GM18505 (cell line): ENCODE results near the gene ZNF835.
"Not testable (repeated sequence)": the region's sequence is repeated elsewhere in the genome, so short reads cannot be mapped to it uniquely, and the experiment has no call there.

ENCODE experiments used
- ATAC-seq: cut with Tn5 transposase; IDR thresholded peaks from one replicate; pipeline ENCODE4 v1.9.1; 2021; ENCODE audit not compliant: unreplicated experiment
- POLR2A ChIP-seq: IDR thresholded peaks from 4 replicates; pipeline ENCODE4 v1.6.1; 2011; ENCODE audit warnings: borderline replicate concordance; ENCODE audit not compliant: insufficient read depth, insufficient read length; ENCODE audit errors: extremely low read depth

Gene ZNF835

GRCh38 chr19:56681702-56682101 is 10.1 kb upstream of the ZNF835 start:
- TF ChIP-seq POLR2A = no peak
- no peak for ATAC-seq

- TF ChIP-seq POLR2A = no peak
- ATAC-seq = no peak
Measured at GRCh38 chr19:56678205-56678604, 6.6 kb upstream of the ZNF835 start.

GRCh38 chr19:56672610-56673009 is 1.1 kb upstream of the ZNF835 start:
- not testable (repeated sequence) for ATAC-seq

- TF ChIP-seq POLR2A = no peak
- ATAC-seq = no peak
Measured at GRCh38 chr19:56670961-56671612, 470 bp downstream of the ZNF835 start.

DNA sequence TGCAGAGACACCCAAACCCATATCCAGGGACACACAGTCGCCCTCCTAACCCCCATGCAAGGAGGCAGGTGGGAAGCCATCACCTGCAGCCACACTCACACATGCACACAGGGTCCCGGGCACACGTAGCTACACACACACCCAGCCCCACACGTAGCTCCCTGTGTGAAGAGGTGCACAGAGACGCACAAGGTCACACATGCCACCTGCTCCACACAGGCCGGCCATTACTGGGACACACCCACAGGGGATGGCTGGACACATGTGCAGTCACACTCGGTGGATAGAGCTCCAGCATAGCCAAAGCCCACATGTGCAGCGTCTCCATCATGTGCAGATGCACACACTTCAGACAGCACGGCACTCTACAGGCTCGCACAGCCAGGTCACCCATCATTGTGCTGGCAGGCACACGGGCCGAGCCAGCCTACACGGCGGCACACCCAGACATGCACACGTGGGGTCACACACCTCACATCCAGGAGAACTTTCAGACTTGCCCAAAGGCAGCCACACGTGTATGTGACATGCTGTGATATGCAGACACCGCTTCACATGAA is 1.1 kb downstream of the ZNF835 start:
- no peak for ATAC-seq
- no peak for TF ChIP-seq POLR2A

GRCh38 chr19:56668676-56669075 is 2.9 kb downstream of the ZNF835 start:
- ATAC-seq = no peak
- TF ChIP-seq POLR2A = no peak

- TF ChIP-seq POLR2A = no peak
- no peak for ATAC-seq
Measured at GRCh38 chr19:56667311-56667870, 4.2 kb downstream of the ZNF835 start.

GRCh38 chr19:56664511-56664910 is 7.0 kb downstream of the ZNF835 start:
- no peak for ATAC-seq

DNA sequence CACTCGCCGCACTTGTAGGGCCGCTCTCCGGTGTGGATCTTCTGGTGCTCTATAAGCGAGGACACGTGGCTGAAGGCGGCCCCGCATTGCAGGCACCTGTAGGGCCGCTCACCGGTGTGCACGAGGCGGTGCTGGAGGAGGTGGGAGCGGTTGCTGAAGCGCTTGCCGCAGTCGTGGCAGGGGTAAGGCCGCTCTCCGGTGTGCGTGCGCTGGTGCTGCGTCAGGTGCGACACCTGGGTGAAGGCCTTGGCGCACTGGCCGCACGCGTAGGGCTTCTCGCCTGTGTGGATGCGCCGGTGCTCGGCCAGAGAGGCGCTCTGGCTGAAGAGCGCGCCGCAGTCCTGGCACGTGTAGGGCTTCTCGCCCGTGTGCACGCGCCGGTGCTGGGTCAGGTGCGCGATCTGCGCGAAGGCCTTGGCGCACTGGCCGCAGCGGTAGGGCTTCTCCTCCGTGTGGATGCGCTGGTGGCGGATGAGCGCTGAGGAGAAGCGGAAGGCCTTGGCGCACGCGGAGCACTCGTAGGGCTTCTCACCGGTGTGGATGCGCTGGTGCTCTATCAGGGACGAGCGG is 7.5 kb downstream of the ZNF835 start:
- no peak for TF ChIP-seq POLR2A
- ATAC-seq = no peak

More at GRCh38 chr19:56664511-56664910, 7.0 kb downstream of the ZNF835 start:
- TF ChIP-seq POLR2A = no peak

GRCh38 chr19:56661248-56661647 is 10.3 kb downstream of the ZNF835 start:
- TF ChIP-seq POLR2A = no peak
- no peak for ATAC-seq

GRCh38 chr19:56660381-56661107 is 11.0 kb downstream of the ZNF835 start:
- TF ChIP-seq POLR2A = no peak
- ATAC-seq = no peak

DNA sequence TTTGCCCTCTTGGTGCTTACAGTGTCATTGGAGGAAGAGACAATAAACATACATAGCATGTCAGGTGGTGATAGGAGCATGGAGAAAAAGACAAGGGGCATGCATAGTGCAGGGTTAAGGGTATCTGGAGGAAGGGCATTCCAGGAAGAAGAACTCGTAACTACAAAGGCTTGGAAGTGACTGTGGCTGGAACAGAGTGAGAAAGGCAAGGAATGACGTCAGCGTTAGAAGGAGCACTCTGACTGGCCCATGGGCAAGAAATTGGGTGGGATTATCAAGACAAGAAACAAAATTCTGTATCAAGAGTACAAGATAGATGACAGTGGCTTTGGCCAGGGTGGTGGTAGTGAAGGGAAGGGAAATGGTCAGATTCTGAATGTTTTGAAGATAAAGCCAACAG is 17.4 kb downstream of the ZNF835 start:
- ATAC-seq = no peak
- no peak for TF ChIP-seq POLR2A

DNA sequence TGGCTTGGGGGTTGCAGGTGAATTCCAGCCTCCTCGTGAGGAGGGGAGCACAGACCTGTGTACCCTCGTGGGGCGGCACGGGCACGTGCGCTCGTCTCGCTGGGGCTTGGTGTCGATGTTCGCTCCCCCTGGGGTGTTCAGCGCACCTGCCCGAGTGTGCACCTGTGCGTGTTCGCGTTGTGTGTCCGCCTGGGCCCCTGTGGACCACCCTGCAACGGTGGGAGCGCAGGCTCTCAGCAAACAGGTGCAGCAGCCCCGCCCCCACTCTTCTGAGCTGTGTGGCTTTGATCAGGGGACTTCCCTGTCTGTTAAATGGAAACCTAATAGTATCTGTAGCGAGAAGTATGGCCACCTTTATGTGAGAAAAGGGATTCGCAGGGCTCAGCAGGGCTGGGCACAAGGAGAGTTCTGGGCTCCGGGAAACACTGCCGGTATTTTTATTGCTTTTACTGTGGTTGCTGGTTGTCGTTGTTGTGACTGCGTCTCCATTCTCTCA is 28.0 kb downstream of the ZNF835 start:
- TF ChIP-seq POLR2A = no peak
- no peak for ATAC-seq
